ENCODE results near the gene RBM8A.

The RBM8A gene

GRCh38 chr1:145918144-145918991 lies 8.9 kb downstream of the RBM8A start, which contains the start of gene PEX11B:
Gene PEX11B (minus strand): TSS chr1:145918717. CDS start chr1:145918688, 29 bp downstream.
- H3K4me3 ChIP-seq (ENCODE audit: low read depth, low read length) = peak within 1 kb of the TSS; percentile 87
- DNase-seq (ENCODE audit: low read depth) = peak; percentile 71
- TF ChIP-seq CTCF (IDR thresholded peaks at IDR 0.05; ENCODE audit: control insufficient read depth, extremely low read depth, insufficient read depth) = no peak

GRCh38 chr1:145917595-145917994 lies 9.7 kb downstream of the RBM8A start:
- no peak for DNase-seq (ENCODE audit: low read depth)
- H3K4me3 ChIP-seq (ENCODE audit: low read depth, low read length) = peak overlapping the region; percentile 87
- no peak for TF ChIP-seq CTCF (IDR thresholded peaks at IDR 0.05; ENCODE audit: control insufficient read depth, extremely low read depth, insufficient read depth)

- DNase-seq (ENCODE audit: low read depth) = no peak
- H3K4me3 ChIP-seq (ENCODE audit: low read depth, low read length) = no peak overlapping the region
- no peak for TF ChIP-seq CTCF (IDR thresholded peaks at IDR 0.05; ENCODE audit: control insufficient read depth, extremely low read depth, insufficient read depth)
Measured at GRCh38 chr1:145916745-145917144, 10.5 kb downstream of the RBM8A start.

GRCh38 chr1:145912128-145912641 lies 15.1 kb downstream of the RBM8A start:
- no peak for TF ChIP-seq CTCF (IDR thresholded peaks at IDR 0.05; ENCODE audit: control insufficient read depth, extremely low read depth, insufficient read depth)
- no peak for DNase-seq (ENCODE audit: low read depth)
- no peak overlapping the region for H3K4me3 ChIP-seq (ENCODE audit: low read depth, low read length)

DNA sequence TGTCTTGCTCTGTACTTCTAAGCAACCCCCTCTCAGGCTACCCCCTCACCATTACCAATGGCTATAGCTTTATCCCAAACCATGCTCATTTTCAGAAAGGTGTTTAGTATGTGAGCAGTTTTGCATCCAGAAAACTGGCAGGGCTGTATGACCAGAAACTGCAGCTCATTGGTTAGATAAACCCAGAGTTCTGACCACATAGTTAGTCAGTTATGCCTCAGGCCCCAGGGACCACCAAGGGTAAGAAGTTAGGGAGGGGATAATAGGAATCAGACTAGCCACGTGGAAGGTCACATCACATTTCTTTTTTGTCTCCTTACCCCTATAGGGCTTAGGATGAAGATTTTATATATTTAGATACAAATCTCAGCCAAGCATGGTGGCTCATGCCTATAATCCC lies 18.6 kb downstream of the RBM8A start:
- TF ChIP-seq CTCF (IDR thresholded peaks at IDR 0.05; ENCODE audit: control insufficient read depth, extremely low read depth, insufficient read depth) = no peak
- H3K4me3 ChIP-seq (ENCODE audit: low read depth, low read length) = no peak overlapping the region
- no peak for DNase-seq (ENCODE audit: low read depth)

DNA sequence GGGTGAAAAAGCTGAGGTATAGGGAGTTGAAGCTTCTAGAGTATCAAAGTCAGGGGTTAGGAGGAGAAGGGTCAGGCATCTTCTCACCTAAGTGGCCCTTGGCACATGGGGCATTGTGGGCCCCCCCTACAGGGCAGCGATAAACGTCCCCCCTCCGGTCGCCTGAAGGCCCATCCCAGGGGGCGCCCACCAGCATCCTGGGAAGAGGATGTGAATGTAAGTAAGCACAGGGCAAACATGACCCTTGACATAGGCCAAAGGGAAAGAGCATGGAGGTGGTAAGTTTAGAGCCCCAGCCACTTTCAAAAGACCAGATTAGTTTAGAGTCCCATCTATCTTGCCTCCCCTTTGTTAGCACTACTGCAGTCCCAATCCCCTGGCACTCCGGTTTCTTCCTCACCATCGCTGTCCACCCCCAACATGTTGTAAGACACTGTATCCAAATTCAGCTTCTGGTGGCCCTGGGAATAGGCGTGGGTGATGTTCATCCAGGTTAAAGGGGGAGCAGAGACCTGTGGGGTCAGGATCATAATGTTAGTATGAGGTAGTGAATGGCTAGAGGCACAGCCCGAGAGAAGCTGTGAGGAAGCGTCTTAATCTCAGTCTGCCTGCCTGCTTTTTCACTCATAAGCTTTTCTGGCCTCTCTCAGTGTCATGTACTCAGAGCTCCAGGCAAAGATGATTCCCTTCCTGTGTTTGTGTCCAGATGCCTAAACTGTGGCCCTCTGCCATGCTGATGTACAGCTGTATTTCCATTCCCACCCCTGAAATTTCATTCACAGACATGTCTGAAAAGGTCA lies 20.1 kb downstream of the RBM8A start:
- no peak for TF ChIP-seq CTCF (IDR thresholded peaks at IDR 0.05; ENCODE audit: control insufficient read depth, extremely low read depth, insufficient read depth)
- no peak for DNase-seq (ENCODE audit: low read depth)
- no peak overlapping the region for H3K4me3 ChIP-seq (ENCODE audit: low read depth, low read length)
